GM23338 (cell line): ENCODE measurements around the gene RNF8. TPM values are rescaled to one million over a fixed set of nuclear protein-coding genes. Genes with fewer than 3 reads are reported as not detected.

Source experiments
- ATAC-seq: fragments of 200-7000 bp; cut with Tn5 transposase; 3 replicates; pipeline ENCODE4 v1.9.1; 2020
- DNase-seq: peaks from one replicate; pipeline ENCODE4 v3.0.0-alpha.2; 2015; ENCODE audit warnings: low spot score
- H2AFZ ChIP-seq: fragments of 200-600 bp; sonication (generic); 2 replicates; pipeline ENCODE4 v1.8.0; 2016; ENCODE audit warnings: antibody characterized with exemption, mild to moderate bottlenecking, moderate library complexity
- H3F3A ChIP-seq: fragments of 200-600 bp; sonication (generic); replicated peaks from 2 replicates; pipeline ENCODE4 v1.8.0; 2017; ENCODE audit warnings: antibody characterized with exemption, mixed run types, low read depth
- H3K27ac ChIP-seq: fragments of 200-600 bp; sonication (generic); 2 replicates; pipeline ENCODE4 v1.6.1; 2016; ENCODE audit warnings: low read depth
- H3K27me3 ChIP-seq: fragments of 200-600 bp; sonication (generic); 2 replicates; pipeline ENCODE4 v1.8.0; 2016; ENCODE audit warnings: mild to moderate bottlenecking, mixed run types, moderate library complexity; ENCODE audit not compliant: insufficient read depth
- H3K36me3 ChIP-seq: fragments of 200-600 bp; sonication (generic); 2 replicates; pipeline ENCODE4 v1.8.0; 2016; ENCODE audit warnings: mild to moderate bottlenecking; ENCODE audit not compliant: insufficient read depth
- H3K4me1 ChIP-seq: fragments of 200-600 bp; sonication (generic); 2 replicates; pipeline ENCODE4 v1.8.0; 2016; ENCODE audit warnings: mild to moderate bottlenecking, moderate library complexity; ENCODE audit not compliant: insufficient read depth
- H3K4me2 ChIP-seq: fragments of 200-600 bp; sonication (generic); 2 replicates; pipeline ENCODE4 v1.7.1; 2017; ENCODE audit warnings: mixed run types
- H3K4me3 ChIP-seq: fragments of 200-600 bp; sonication (generic); 2 replicates; pipeline ENCODE4 v1.6.1; 2016; ENCODE audit warnings: mixed run types
- H3K79me2 ChIP-seq: fragments of 200-600 bp; sonication (generic); replicated peaks from 2 replicates; pipeline ENCODE4 v1.8.0; 2017; ENCODE audit warnings: mild to moderate bottlenecking; ENCODE audit not compliant: insufficient read depth
- H3K9me2 ChIP-seq: fragments of 200-600 bp; sonication (generic); 2 replicates; pipeline ENCODE4 v1.8.0; 2017; ENCODE audit not compliant: insufficient read depth
- H4K20me1 ChIP-seq: fragments of 200-600 bp; sonication (generic); replicated peaks from 2 replicates; pipeline ENCODE4 v1.8.0; 2017; ENCODE audit warnings: mild to moderate bottlenecking; ENCODE audit not compliant: insufficient read depth
- H3K27ac Mint-ChIP-seq: 2 replicates; pipeline ENCODE4 v1.8.0; 2020; ENCODE audit warnings: inconsistent platforms, mild to moderate bottlenecking, moderate library complexity, mixed read lengths
- H3K27me3 Mint-ChIP-seq: 3 replicates; pipeline ENCODE4 v1.8.0; 2022; ENCODE audit warnings: low read depth, mild to moderate bottlenecking, moderate library complexity, mixed read lengths, inconsistent platforms; ENCODE audit not compliant: insufficient read depth, poor library complexity
- H3K36me3 Mint-ChIP-seq: 3 replicates; pipeline ENCODE4 v1.8.0; 2021; ENCODE audit warnings: low read depth, mild to moderate bottlenecking, inconsistent platforms, moderate library complexity, mixed read lengths
- H3K4me1 Mint-ChIP-seq: 3 replicates; pipeline ENCODE4 v1.8.0; 2020; ENCODE audit warnings: mild to moderate bottlenecking, inconsistent platforms, mixed read lengths
- H3K4me3 Mint-ChIP-seq: 3 replicates; pipeline ENCODE4 v1.8.0; 2021; ENCODE audit warnings: moderate library complexity, mild to moderate bottlenecking, inconsistent platforms, mixed read lengths
- H3K9me3 Mint-ChIP-seq: 3 replicates; pipeline ENCODE4 v1.8.0; 2020; ENCODE audit warnings: moderate library complexity, mild to moderate bottlenecking, inconsistent platforms, mixed read lengths
- EZH2 ChIP-seq: fragments of 200-600 bp; sonication (generic); IDR thresholded peaks from one replicate; pipeline ENCODE4 v1.8.0; 2017; ENCODE audit warnings: antibody characterized with exemption, mild to moderate bottlenecking, low read depth; ENCODE audit not compliant: unreplicated experiment
- EZH2phosphoT487 ChIP-seq: fragments of 200-600 bp; sonication (generic); IDR thresholded peaks from one replicate; pipeline ENCODE4 v1.8.1; 2018; ENCODE audit warnings: antibody characterized with exemption; ENCODE audit not compliant: unreplicated experiment
- JUNB ChIP-seq: IDR thresholded peaks from one replicate; pipeline ENCODE4 v1.6.1; 2016; ENCODE audit warnings: antibody characterized with exemption; ENCODE audit not compliant: unreplicated experiment
- POLR2AphosphoS5 ChIP-seq: IDR thresholded peaks from 2 replicates; pipeline ENCODE4 v1.6.1; 2016; ENCODE audit warnings: antibody characterized with exemption, low read depth
- REST ChIP-seq: IDR thresholded peaks from one replicate; pipeline ENCODE4 v1.6.1; 2018; ENCODE audit warnings: antibody characterized with exemption; ENCODE audit not compliant: unreplicated experiment
- ZNF114 ChIP-seq: fragments of 250-450 bp; sonication (Bioruptor Pico); IDR thresholded peaks from 2 replicates; pipeline ENCODE4 v1.5.0; 2020; ENCODE audit warnings: mild to moderate bottlenecking, moderate library complexity
- ZNF331 ChIP-seq: fragments of 250-450 bp; sonication (Bioruptor Pico); IDR thresholded peaks from 2 replicates; pipeline ENCODE4 v1.5.0; 2020; ENCODE audit warnings: low read depth, mild to moderate bottlenecking, moderate library complexity
- polyA plus RNA-seq: library from polyadenylated mRNA; unstranded; fragments of >200 nt; fragmentation: Nextera tagmentation; extraction: Ambion mirVana; gene quantifications from 2 replicates; pipeline ENCODE4 v1.2.1, GENCODE V29; 2016
- total RNA-seq: library from RNA; depleted of rRNA; stranded (reverse); fragments of >200 nt; shearing (Covaris generic); gene quantifications from 2 replicates; pipeline ENCODE4 v1.2.3, GENCODE V29; 2014
- TF ChIP-seq, protein P1 (sequence below): fragments of 250-450 bp; sonication (Bioruptor Pico); IDR thresholded peaks from 2 replicates; pipeline ENCODE4 v1.5.0; 2020; ENCODE audit warnings: mild to moderate bottlenecking, moderate library complexity
- TF ChIP-seq, protein P2 (sequence below), 2 experiments: fragments of 200-600 bp in 1 of 2; sonication (generic) in 1 of 2; conservative IDR thresholded peaks; 2 replicates each; pipeline versions ENCODE4 v1.5.1 to v1.6.1; 2016 to 2017; ENCODE audit warnings: antibody characterized with exemption in 2 of 2, low read depth in 2 of 2, mild to moderate bottlenecking in 2 of 2, moderate library complexity in 1 of 2

Gene RNF8
- total and polyA plus RNA-seq, 2 experiments from 2014 or later = 41.6 to 55.2 TPM

DNA sequence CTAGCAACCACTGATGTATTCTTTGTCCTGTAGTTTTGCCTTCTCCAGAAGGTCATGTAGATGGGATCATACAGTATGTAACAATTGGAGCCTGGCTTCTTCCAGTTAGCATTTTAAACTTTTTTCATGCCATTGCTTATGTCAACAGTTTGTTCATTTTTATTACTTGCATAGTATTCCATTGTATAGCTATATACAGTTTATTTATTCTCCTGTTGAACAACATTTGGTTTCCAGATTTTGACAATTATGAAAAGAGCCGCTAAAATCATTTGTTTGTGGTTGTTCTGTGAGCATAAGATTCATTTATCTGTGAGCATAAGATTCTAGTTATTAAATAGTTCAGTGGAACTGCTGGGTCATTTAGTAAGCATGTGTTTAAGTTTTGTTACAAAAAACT is 55.7 kb downstream of the RNF8 start:
- no peak for ATAC-seq
- Histone ChIP-seq H3K27me3 (no peaks in the 10 kb centered on the region), H2AFZ (no peak overlapping the region), H3K79me2 (no peaks in the 10 kb centered on the region), H3K9me2 (no peaks in the 10 kb centered on the region), H4K20me1 (no peaks in the 10 kb centered on the region), H3F3A (no peaks in the 10 kb centered on the region), H3K4me2 (no peak overlapping the region), H3K27ac (no peak overlapping the region), H3K4me3 (no peak overlapping the region), H3K4me1 (no peaks in the 10 kb centered on the region), H3K36me3 (no peaks in the 10 kb centered on the region)
- Mint-ChIP-seq H3K27ac (no peak overlapping the region), H3K4me1 (no peaks in the 10 kb centered on the region), H3K36me3 (no peaks in the 10 kb centered on the region), H3K27me3 (no peaks in the 10 kb centered on the region), H3K9me3 (no peaks in the 10 kb centered on the region), H3K4me3 (no peak overlapping the region)
- DNase-seq = no peak
- TF ChIP-seq ZNF114 (no peak), ZNF331 (CRISPR knock-in tag) (no peak), REST (no peak), JUNB (no peak), EZH2 (no peak), EZH2phosphoT487 (no peak), POLR2AphosphoS5 (no peak)
- TF ChIP-seq, protein P1, sequence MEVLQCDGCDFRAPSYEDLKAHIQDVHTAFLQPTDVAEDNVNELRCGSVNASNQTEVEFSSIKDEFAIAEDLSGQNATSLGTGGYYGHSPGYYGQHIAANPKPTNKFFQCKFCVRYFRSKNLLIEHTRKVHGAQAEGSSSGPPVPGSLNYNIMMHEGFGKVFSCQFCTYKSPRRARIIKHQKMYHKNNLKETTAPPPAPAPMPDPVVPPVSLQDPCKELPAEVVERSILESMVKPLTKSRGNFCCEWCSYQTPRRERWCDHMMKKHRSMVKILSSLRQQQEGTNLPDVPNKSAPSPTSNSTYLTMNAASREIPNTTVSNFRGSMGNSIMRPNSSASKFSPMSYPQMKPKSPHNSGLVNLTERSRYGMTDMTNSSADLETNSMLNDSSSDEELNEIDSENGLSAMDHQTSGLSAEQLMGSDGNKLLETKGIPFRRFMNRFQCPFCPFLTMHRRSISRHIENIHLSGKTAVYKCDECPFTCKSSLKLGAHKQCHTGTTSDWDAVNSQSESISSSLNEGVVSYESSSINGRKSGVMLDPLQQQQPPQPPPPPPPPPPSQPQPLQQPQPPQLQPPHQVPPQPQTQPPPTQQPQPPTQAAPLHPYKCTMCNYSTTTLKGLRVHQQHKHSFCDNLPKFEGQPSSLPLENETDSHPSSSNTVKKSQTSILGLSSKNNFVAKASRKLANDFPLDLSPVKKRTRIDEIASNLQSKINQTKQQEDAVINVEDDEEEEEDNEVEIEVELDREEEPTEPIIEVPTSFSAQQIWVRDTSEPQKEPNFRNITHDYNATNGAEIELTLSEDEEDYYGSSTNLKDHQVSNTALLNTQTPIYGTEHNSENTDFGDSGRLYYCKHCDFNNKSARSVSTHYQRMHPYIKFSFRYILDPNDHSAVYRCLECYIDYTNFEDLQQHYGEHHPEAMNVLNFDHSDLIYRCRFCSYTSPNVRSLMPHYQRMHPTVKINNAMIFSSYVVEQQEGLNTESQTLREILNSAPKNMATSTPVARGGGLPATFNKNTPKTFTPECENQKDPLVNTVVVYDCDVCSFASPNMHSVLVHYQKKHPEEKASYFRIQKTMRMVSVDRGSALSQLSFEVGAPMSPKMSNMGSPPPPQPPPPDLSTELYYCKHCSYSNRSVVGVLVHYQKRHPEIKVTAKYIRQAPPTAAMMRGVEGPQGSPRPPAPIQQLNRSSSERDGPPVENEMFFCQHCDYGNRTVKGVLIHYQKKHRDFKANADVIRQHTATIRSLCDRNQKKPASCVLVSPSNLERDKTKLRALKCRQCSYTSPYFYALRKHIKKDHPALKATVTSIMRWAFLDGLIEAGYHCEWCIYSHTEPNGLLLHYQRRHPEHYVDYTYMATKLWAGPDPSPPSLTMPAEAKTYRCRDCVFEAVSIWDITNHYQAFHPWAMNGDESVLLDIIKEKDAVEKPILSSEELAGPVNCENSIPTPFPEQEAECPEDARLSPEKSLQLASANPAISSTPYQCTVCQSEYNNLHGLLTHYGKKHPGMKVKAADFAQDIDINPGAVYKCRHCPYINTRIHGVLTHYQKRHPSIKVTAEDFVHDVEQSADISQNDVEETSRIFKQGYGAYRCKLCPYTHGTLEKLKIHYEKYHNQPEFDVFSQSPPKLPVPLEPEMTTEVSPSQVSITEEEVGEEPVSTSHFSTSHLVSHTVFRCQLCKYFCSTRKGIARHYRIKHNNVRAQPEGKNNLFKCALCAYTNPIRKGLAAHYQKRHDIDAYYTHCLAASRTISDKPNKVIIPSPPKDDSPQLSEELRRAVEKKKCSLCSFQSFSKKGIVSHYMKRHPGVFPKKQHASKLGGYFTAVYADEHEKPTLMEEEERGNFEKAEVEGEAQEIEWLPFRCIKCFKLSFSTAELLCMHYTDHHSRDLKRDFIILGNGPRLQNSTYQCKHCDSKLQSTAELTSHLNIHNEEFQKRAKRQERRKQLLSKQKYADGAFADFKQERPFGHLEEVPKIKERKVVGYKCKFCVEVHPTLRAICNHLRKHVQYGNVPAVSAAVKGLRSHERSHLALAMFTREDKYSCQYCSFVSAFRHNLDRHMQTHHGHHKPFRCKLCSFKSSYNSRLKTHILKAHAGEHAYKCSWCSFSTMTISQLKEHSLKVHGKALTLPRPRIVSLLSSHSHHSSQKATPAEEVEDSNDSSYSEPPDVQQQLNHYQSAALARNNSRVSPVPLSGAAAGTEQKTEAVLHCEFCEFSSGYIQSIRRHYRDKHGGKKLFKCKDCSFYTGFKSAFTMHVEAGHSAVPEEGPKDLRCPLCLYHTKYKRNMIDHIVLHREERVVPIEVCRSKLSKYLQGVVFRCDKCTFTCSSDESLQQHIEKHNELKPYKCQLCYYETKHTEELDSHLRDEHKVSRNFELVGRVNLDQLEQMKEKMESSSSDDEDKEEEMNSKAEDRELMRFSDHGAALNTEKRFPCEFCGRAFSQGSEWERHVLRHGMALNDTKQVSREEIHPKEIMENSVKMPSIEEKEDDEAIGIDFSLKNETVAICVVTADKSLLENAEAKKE (CRISPR knock-in tag) = no peak
- TF ChIP-seq, protein P2, sequence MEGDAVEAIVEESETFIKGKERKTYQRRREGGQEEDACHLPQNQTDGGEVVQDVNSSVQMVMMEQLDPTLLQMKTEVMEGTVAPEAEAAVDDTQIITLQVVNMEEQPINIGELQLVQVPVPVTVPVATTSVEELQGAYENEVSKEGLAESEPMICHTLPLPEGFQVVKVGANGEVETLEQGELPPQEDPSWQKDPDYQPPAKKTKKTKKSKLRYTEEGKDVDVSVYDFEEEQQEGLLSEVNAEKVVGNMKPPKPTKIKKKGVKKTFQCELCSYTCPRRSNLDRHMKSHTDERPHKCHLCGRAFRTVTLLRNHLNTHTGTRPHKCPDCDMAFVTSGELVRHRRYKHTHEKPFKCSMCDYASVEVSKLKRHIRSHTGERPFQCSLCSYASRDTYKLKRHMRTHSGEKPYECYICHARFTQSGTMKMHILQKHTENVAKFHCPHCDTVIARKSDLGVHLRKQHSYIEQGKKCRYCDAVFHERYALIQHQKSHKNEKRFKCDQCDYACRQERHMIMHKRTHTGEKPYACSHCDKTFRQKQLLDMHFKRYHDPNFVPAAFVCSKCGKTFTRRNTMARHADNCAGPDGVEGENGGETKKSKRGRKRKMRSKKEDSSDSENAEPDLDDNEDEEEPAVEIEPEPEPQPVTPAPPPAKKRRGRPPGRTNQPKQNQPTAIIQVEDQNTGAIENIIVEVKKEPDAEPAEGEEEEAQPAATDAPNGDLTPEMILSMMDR (conservative IDR thresholded peaks at IDR 0.05; ENCODE audit: low read depth in 2 of 2) = no peak
